Hepatocyte (in vitro differentiated cells): Measurements from ENCODE around the gene SYNGR3. TPM values are rescaled to one million over a fixed set of nuclear protein-coding genes. Genes with fewer than 3 reads are reported as not detected.

Source experiments
- DNase-seq: peaks from one replicate; pipeline ENCODE4 v3.0.0-alpha.2; 2016; ENCODE audit warnings: low spot score
- H2AFZ ChIP-seq: fragments of 200-600 bp; sonication (generic); 2 replicates; pipeline ENCODE4 v1.6.0; 2016; ENCODE audit warnings: antibody characterized with exemption, mild to moderate bottlenecking
- H3K27ac ChIP-seq: fragments of 200-600 bp; sonication (generic); 2 replicates; pipeline ENCODE4 v1.5.1; 2016; ENCODE audit warnings: mild to moderate bottlenecking
- H3K27me3 ChIP-seq: fragments of 200-600 bp; sonication (generic); 2 replicates; pipeline ENCODE4 v1.6.1; 2016
- H3K36me3 ChIP-seq: fragments of 200-600 bp; sonication (generic); replicated peaks from 2 replicates; pipeline ENCODE4 v1.5.1; 2016; ENCODE audit warnings: low read depth; ENCODE audit not compliant: insufficient read depth
- H3K4me1 ChIP-seq: fragments of 200-600 bp; sonication (generic); 2 replicates; pipeline ENCODE4 v1.5.1; 2016; ENCODE audit warnings: mild to moderate bottlenecking, moderate library complexity; ENCODE audit not compliant: insufficient read depth
- H3K4me2 ChIP-seq: fragments of 200-600 bp; sonication (generic); 2 replicates; pipeline ENCODE4 v1.6.0; 2016
- H3K4me3 ChIP-seq: fragments of 200-600 bp; sonication (generic); 2 replicates; pipeline ENCODE4 v1.5.1; 2016; ENCODE audit warnings: mild to moderate bottlenecking
- H3K79me2 ChIP-seq: fragments of 200-600 bp; sonication (generic); 2 replicates; pipeline ENCODE4 v1.6.0; 2017; ENCODE audit warnings: mild to moderate bottlenecking
- H3K9me2 ChIP-seq: fragments of 200-600 bp; sonication (generic); replicated peaks from 2 replicates; pipeline ENCODE4 v1.6.0; 2017; ENCODE audit warnings: mild to moderate bottlenecking; ENCODE audit not compliant: insufficient read depth
- H3K9me3 ChIP-seq: fragments of 200-600 bp; sonication (generic); 2 replicates; pipeline ENCODE4 v1.5.1; 2016; ENCODE audit warnings: low read depth, mild to moderate bottlenecking
- H4K20me1 ChIP-seq: fragments of 200-600 bp; sonication (generic); 2 replicates; pipeline ENCODE4 v1.6.0; 2016; ENCODE audit warnings: mild to moderate bottlenecking; ENCODE audit not compliant: insufficient read depth, poor library complexity, severe bottlenecking
- EZH2 ChIP-seq: fragments of 200-600 bp; sonication (generic); IDR thresholded peaks from 2 replicates; pipeline ENCODE4 v1.6.1; 2016; ENCODE audit warnings: antibody characterized with exemption, mild to moderate bottlenecking, borderline replicate concordance
- EZH2phosphoT487 ChIP-seq: fragments of 200-600 bp; sonication (generic); IDR thresholded peaks from one replicate; pipeline ENCODE4 v1.6.1; 2018; ENCODE audit warnings: antibody characterized with exemption, mild to moderate bottlenecking, low read depth, moderate library complexity; ENCODE audit not compliant: unreplicated experiment, severe bottlenecking
- WGBS: methylation state at CpG from one replicate; pipeline ENCODE4 v1.1.6; 2016; ENCODE audit warnings: low lambda C conversion rate; ENCODE audit errors: missing lambda C conversion rate; 5-methylcytosine and 5-hydroxymethylcytosine counted together
- polyA plus RNA-seq: library from polyadenylated mRNA; unstranded; fragments of >200 nt; fragmentation: Nextera tagmentation; extraction: Ambion mirVana; gene quantifications from 2 replicates; pipeline ENCODE4 v1.2.1, GENCODE V29; 2016
- total RNA-seq: library from RNA; depleted of rRNA; stranded (reverse); fragments of >200 nt; gene quantifications from 2 replicates; pipeline ENCODE4 v1.2.3, GENCODE V29; 2014
- TF ChIP-seq, protein P1 (sequence below): fragments of 200-600 bp; sonication (generic); IDR thresholded peaks from 2 replicates; pipeline ENCODE4 v1.5.1; 2016; ENCODE audit warnings: antibody characterized with exemption, mild to moderate bottlenecking; ENCODE audit not compliant: poor library complexity

The SYNGR3 gene
- total and polyA plus RNA-seq, 2 experiments from 2014 or later: 2.2 to 2.5 TPM

DNA sequence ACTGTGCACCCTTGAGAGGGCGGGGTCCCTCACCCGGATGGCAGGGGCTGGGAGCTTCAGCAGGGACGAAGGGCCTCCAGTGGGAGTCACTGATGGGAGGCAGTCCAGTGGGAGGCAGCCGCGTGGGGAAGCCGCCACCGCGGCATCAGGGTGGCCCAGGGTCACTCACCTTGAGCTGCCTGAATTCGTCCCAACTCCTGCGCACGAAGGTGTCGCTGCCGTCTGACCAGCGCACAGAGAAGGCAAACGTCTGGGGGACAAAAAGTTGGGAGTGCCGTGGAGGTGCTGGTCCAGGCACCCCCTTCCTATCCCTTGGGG is 9.0 kb upstream of the SYNGR3 start:
- Histone ChIP-seq H3K79me2 (peaks cover 13% of the 10 kb centered on the region), H3K27ac (no peak overlapping the region), H4K20me1 (no peaks in the 10 kb centered on the region), H3K4me2 (peak overlapping the region; percentile 75), H3K4me1 (peaks cover 29% of the 10 kb centered on the region), H3K9me3 (no peaks in the 10 kb centered on the region), H2AFZ (no peak overlapping the region), H3K4me3 (no peak overlapping the region), H3K27me3 (peaks cover 39% of the 10 kb centered on the region), H3K9me2 (no peaks in the 10 kb centered on the region), H3K36me3 (no peaks in the 10 kb centered on the region)
- DNase-seq: no peak
- 66% methylated on average over 16 of the region's 16 CpGs for WGBS
- no peak for TF ChIP-seq EZH2
- no peak for TF ChIP-seq EZH2phosphoT487
- TF ChIP-seq, protein P1, sequence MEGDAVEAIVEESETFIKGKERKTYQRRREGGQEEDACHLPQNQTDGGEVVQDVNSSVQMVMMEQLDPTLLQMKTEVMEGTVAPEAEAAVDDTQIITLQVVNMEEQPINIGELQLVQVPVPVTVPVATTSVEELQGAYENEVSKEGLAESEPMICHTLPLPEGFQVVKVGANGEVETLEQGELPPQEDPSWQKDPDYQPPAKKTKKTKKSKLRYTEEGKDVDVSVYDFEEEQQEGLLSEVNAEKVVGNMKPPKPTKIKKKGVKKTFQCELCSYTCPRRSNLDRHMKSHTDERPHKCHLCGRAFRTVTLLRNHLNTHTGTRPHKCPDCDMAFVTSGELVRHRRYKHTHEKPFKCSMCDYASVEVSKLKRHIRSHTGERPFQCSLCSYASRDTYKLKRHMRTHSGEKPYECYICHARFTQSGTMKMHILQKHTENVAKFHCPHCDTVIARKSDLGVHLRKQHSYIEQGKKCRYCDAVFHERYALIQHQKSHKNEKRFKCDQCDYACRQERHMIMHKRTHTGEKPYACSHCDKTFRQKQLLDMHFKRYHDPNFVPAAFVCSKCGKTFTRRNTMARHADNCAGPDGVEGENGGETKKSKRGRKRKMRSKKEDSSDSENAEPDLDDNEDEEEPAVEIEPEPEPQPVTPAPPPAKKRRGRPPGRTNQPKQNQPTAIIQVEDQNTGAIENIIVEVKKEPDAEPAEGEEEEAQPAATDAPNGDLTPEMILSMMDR: no peak

DNA sequence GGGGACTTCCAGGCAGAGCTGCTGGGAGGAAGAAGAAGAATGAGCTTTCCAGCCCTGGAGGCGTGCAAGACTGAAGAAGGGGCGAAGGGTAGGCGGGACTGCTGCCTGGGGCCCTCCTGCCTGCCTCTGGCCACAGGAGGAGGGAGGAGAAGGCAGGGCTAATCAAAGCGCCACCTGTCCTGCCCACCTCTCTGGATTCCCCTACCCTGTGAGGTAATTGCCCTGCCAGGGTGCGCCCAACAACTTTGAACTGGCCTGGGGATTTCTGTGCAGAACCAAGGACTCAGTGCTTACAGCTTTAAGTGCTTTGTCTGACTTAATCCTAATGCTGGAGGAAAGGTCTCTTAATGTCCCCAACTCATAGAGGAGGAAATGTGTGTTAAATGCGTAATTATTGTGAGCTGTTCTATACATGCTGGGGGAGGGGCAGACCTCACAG is 8.4 kb upstream of the SYNGR3 start, which contains the start of gene NOXO1:
Gene NOXO1 (minus strand): TSS at position 72 of the 439 bp plus-strand sequence. CDS start 290 bp downstream, outside the sequence.
- H3K9me3 ChIP-seq: no peaks in the 10 kb centered on the region
- H3K4me2 ChIP-seq: peak within 1 kb of the TSS; percentile 75
- H3K4me1 ChIP-seq: peaks cover 29% of the 10 kb centered on the region
- no peak within 1 kb of the TSS for H3K4me3 ChIP-seq
- H4K20me1 ChIP-seq: peaks cover 3% of the 10 kb centered on the region
- TF ChIP-seq, protein P1: no peak
- TF ChIP-seq EZH2 (no peak), EZH2phosphoT487 (no peak)
- H3K36me3 ChIP-seq: no peaks in the 10 kb centered on the region
- H3K27ac ChIP-seq: no peak within 1 kb of the TSS
- H3K79me2 ChIP-seq: peaks cover 18% of the 10 kb centered on the region
- DNase-seq: no peak
- no peak within 1 kb of the TSS for H2AFZ ChIP-seq
- no peaks in the 10 kb centered on the region for H3K9me2 ChIP-seq
- 69% methylated on average over 6 of the region's 6 CpGs for WGBS
- peaks cover 39% of the 10 kb centered on the region for H3K27me3 ChIP-seq

DNA sequence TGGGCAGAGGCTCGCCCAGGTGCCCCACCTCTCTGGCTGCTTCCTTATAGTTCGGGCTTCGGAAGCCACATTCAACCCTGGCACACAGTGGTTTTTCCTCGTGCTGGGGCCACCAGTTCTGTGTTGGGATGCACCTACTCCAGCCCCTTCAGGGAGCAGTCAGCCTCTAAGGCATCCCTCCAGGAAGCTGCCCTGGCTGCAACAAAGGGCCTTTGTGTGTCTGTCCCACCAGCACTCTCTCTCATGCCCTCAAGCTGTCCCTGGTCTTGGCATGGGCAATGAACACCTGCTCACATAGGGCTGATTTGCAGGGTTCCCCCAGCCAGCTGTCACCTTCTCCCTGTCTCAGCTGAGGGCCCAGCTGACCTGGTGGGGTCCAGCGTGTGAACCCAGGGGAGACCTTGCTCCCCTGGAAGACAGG is 7.7 kb upstream of the SYNGR3 start:
- no peaks in the 10 kb centered on the region for H3K9me2 ChIP-seq
- H3K27ac ChIP-seq: no peak overlapping the region
- H3K4me3 ChIP-seq: no peak overlapping the region
- H4K20me1 ChIP-seq: peaks cover 3% of the 10 kb centered on the region
- 75% methylated on average over 5 of the region's 5 CpGs for WGBS
- H3K36me3 ChIP-seq: no peaks in the 10 kb centered on the region
- H2AFZ ChIP-seq: no peak overlapping the region
- H3K4me1 ChIP-seq: peaks cover 29% of the 10 kb centered on the region
- peaks cover 39% of the 10 kb centered on the region for H3K27me3 ChIP-seq
- H3K9me3 ChIP-seq: no peaks in the 10 kb centered on the region
- peaks cover 22% of the 10 kb centered on the region for H3K79me2 ChIP-seq
- TF ChIP-seq EZH2: no peak
- TF ChIP-seq, protein P1: no peak
- no peak for TF ChIP-seq EZH2phosphoT487
- H3K4me2 ChIP-seq: no peak overlapping the region
- no peak for DNase-seq
